ENCODE measurements around the gene TYR.
"Not testable (repeated sequence)": the region's sequence is repeated elsewhere in the genome, so short reads cannot be mapped to it uniquely, and the experiment has no call there.

DNA sequence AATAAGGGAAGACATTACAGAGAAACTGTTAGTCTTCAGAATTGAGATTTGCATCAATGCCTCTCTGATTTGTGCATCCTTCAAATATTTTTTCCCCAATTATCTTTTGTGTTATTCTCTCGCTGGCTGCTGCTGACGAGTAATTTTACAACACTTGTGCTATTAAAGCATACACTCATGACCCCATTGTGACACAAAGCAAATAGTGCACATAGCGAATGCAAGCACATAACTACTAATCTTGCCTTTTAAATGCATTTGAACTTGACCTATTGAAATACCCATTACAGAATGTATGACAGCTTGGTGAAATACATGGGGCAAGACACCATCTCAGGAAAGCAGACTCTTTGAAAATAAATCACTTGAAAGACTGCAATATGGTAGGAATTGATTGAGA, 132.9 kb downstream of the TYR start:
- TF ChIP-seq POLR2A (IDR thresholded peaks at IDR 0.05) = not testable (repeated sequence)
- TF ChIP-seq, protein P1, sequence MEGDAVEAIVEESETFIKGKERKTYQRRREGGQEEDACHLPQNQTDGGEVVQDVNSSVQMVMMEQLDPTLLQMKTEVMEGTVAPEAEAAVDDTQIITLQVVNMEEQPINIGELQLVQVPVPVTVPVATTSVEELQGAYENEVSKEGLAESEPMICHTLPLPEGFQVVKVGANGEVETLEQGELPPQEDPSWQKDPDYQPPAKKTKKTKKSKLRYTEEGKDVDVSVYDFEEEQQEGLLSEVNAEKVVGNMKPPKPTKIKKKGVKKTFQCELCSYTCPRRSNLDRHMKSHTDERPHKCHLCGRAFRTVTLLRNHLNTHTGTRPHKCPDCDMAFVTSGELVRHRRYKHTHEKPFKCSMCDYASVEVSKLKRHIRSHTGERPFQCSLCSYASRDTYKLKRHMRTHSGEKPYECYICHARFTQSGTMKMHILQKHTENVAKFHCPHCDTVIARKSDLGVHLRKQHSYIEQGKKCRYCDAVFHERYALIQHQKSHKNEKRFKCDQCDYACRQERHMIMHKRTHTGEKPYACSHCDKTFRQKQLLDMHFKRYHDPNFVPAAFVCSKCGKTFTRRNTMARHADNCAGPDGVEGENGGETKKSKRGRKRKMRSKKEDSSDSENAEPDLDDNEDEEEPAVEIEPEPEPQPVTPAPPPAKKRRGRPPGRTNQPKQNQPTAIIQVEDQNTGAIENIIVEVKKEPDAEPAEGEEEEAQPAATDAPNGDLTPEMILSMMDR (IDR thresholded peaks at IDR 0.05) = not testable (repeated sequence)
